Stimulated activated memory B cell treated with anti-CD40 and anti-IgM and Interleukin-4, amounts not matched to agents 10 μg/mL and 1 μg/mL and 100 μg/mL, for 72 hours (primary cell): ENCODE measurements around the gene SIN3B.
A peak's percentile ranks its signal among the peaks of the same experiment; 100 is the strongest.

Experiments used
- ATAC-seq: fragments of 150-1000 bp; cut with Tn5 transposase; 2 replicates; pipeline ENCODE4 v1.10.0; 2021
- H3K27ac Mint-ChIP-seq: one replicate; pipeline ENCODE4 v1.8.0; 2022; ENCODE audit warnings: mild to moderate bottlenecking, mixed read lengths
- H3K27me3 Mint-ChIP-seq: one replicate; pipeline ENCODE4 v1.8.0; 2022; ENCODE audit warnings: mixed read lengths
- H3K36me3 Mint-ChIP-seq: one replicate; pipeline ENCODE4 v1.8.0; 2022; ENCODE audit warnings: mixed read lengths
- H3K4me1 Mint-ChIP-seq: one replicate; pipeline ENCODE4 v1.8.0; 2022; ENCODE audit warnings: mixed read lengths
- H3K4me3 Mint-ChIP-seq: one replicate; pipeline ENCODE4 v1.8.0; 2022; ENCODE audit warnings: mild to moderate bottlenecking, moderate library complexity, mixed read lengths
- H3K9me3 Mint-ChIP-seq: one replicate; pipeline ENCODE4 v1.8.0; 2022; ENCODE audit warnings: mixed read lengths

Gene SIN3B

GRCh38 chr19:16897029-16897855 lies 68.0 kb downstream of the SIN3B start:
- peak; percentile 78 for ATAC-seq
- H3K36me3 Mint-ChIP-seq: no peaks in the 10 kb centered on the region
- H3K4me1 Mint-ChIP-seq: peaks cover 53% of the 10 kb centered on the region
- H3K4me3 Mint-ChIP-seq: peak overlapping the region; percentile 82
- no peaks in the 10 kb centered on the region for H3K9me3 Mint-ChIP-seq
- H3K27ac Mint-ChIP-seq: peak overlapping the region; percentile 69
- no peaks in the 10 kb centered on the region for H3K27me3 Mint-ChIP-seq

- Mint-ChIP-seq H3K9me3 (no peaks in the 10 kb centered on the region), H3K4me1 (peaks cover 48% of the 10 kb centered on the region), H3K36me3 (no peaks in the 10 kb centered on the region), H3K27ac (no peak overlapping the region), H3K27me3 (no peaks in the 10 kb centered on the region), H3K4me3 (peak overlapping the region; percentile 82)
- ATAC-seq: peak; percentile 35
Observed at GRCh38 chr19:16897856-16898161, 68.6 kb downstream of the SIN3B start.

DNA sequence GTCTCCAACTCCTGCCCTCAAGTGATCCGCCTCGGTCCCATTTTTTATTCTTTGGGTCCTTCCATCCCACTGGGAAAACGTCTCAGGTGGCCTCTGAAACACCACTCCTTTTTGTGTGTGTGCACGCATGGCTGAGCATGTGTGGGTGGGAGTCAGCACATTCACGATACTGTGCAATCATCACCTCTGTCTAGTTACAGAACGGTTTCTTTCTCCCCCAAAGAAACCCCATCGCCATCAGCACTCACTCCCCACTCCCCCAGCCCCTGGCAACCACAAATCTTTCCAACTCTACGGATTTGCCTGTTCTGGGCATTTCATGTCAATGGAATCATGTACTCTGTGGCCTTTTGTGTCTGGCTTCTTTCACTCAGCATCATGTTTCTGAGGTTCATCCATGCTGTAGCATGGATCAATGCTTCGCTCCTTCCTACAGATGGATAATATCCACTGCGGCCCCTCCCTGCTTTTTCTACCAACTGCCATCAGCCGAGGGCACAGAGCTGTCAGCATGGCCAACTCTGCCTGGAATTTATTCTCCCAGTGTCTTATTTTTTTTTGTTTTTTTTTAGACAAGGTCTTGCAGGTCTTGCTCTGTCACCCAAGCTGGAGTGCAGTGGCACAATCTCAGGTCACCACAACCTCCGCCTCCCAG lies 69.3 kb downstream of the SIN3B start:
- Mint-ChIP-seq H3K4me1 (peaks cover 41% of the 10 kb centered on the region), H3K4me3 (peak overlapping the region; percentile 82), H3K27ac (no peak overlapping the region), H3K27me3 (no peaks in the 10 kb centered on the region), H3K9me3 (no peaks in the 10 kb centered on the region), H3K36me3 (no peaks in the 10 kb centered on the region)
- ATAC-seq: no peak

DNA sequence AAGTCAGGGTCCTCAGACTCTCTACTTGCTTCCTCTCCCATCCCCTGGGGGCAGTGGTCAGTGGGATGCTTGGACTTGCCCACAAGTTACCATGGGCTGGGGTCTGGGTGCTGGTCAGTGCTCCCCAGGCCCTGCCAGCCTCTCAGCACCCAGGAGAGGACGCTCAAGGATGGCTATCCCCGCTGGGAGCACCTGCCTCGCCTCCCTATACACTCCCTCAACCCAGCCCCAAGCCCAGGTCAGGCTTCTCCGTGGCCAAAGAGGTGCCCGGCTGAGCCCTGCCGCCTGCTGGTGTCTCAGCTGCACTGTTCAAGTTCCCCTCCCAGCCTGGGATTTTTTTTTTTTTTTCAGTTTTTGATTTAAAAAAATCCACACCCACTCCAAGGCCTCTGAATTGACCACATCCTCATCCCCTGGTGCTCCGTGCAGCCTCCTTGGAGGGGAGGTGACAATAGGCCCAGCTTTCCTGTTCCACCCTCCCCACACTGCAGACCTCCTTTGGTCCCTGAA lies 70.4 kb downstream of the SIN3B start:
- peak; percentile 10 for ATAC-seq
- Mint-ChIP-seq H3K36me3 (no peaks in the 10 kb centered on the region), H3K4me3 (no peak overlapping the region), H3K27me3 (no peaks in the 10 kb centered on the region), H3K27ac (no peak overlapping the region), H3K4me1 (peaks cover 30% of the 10 kb centered on the region), H3K9me3 (no peaks in the 10 kb centered on the region)

- H3K4me1 Mint-ChIP-seq: peaks cover 22% of the 10 kb centered on the region
- no peaks in the 10 kb centered on the region for H3K9me3 Mint-ChIP-seq
- no peaks in the 10 kb centered on the region for H3K36me3 Mint-ChIP-seq
- H3K27me3 Mint-ChIP-seq: peaks cover 8% of the 10 kb centered on the region
- no peak overlapping the region for H3K4me3 Mint-ChIP-seq
- H3K27ac Mint-ChIP-seq: no peak overlapping the region
- ATAC-seq: no peak
Observed at GRCh38 chr19:16901491-16902175, 72.4 kb downstream of the SIN3B start.

- Mint-ChIP-seq H3K4me3 (no peak overlapping the region), H3K9me3 (no peaks in the 10 kb centered on the region), H3K27ac (no peak overlapping the region), H3K36me3 (no peaks in the 10 kb centered on the region), H3K27me3 (peaks cover 9% of the 10 kb centered on the region), H3K4me1 (peaks cover 22% of the 10 kb centered on the region)
- ATAC-seq: no peak
Observed at GRCh38 chr19:16902545-16902944, 73.3 kb downstream of the SIN3B start.

DNA sequence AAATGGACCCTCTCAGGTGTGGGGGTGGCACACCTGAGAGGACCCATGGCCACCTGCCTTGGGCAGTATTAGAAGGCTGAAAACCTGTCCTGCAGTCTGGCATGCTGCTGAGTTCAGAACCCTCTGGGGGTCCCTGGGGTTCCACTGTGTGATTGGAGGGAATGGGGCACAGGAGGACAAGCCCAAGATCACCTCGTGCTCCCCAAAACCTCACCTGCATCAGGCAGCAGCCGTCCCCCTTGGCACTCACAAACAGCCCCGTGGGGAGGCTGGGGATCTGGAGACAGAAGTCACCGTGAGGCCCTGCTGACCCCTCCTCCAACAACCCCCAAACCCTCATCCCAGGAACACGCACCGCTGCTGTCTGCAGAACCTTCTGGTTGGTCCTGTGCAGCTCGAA lies 74.1 kb downstream of the SIN3B start:
- Mint-ChIP-seq H3K4me3 (no peak overlapping the region), H3K36me3 (no peaks in the 10 kb centered on the region), H3K27ac (no peak overlapping the region), H3K4me1 (peaks cover 17% of the 10 kb centered on the region), H3K9me3 (no peaks in the 10 kb centered on the region), H3K27me3 (peaks cover 9% of the 10 kb centered on the region)
- no peak for ATAC-seq

GRCh38 chr19:16904599-16904998 lies 75.4 kb downstream of the SIN3B start:
- H3K4me1 Mint-ChIP-seq: peaks cover 6% of the 10 kb centered on the region
- no peak for ATAC-seq
- no peak overlapping the region for H3K4me3 Mint-ChIP-seq
- no peaks in the 10 kb centered on the region for H3K36me3 Mint-ChIP-seq
- no peak overlapping the region for H3K27ac Mint-ChIP-seq
- peaks cover 9% of the 10 kb centered on the region for H3K27me3 Mint-ChIP-seq
- H3K9me3 Mint-ChIP-seq: no peaks in the 10 kb centered on the region

- no peak for ATAC-seq
- H3K9me3 Mint-ChIP-seq: peaks cover 16% of the 10 kb centered on the region
- H3K4me1 Mint-ChIP-seq: no peaks in the 10 kb centered on the region
- no peaks in the 10 kb centered on the region for H3K36me3 Mint-ChIP-seq
- no peak overlapping the region for H3K4me3 Mint-ChIP-seq
- H3K27ac Mint-ChIP-seq: no peak overlapping the region
- peaks cover 9% of the 10 kb centered on the region for H3K27me3 Mint-ChIP-seq
Observed at GRCh38 chr19:16908759-16909158, 79.6 kb downstream of the SIN3B start.

DNA sequence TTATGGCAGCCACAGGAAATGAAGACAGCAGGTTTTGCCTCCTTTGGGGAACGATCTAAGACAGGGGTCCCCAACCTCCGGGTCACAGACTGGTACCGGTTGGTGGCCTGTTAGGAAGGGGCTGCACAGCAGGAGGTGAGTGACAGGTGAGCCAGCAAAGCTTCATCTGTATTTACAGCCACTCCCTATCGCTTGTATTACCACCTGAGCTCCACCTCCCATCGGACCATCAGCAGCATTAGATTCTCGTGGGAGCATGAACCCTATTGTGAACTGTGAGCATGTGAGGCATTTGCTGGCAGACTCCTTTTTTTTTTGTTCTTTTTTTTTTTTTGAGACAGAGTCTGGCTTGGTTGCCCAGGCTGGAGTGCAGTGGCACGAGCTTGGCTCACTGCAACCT lies 81.8 kb downstream of the SIN3B start:
- Mint-ChIP-seq H3K4me3 (no peak overlapping the region), H3K27ac (no peak overlapping the region), H3K36me3 (no peaks in the 10 kb centered on the region), H3K4me1 (no peaks in the 10 kb centered on the region), H3K9me3 (peaks cover 21% of the 10 kb centered on the region), H3K27me3 (peaks cover 16% of the 10 kb centered on the region)
- no peak for ATAC-seq

- ATAC-seq: no peak
- Mint-ChIP-seq H3K27ac (no peak overlapping the region), H3K27me3 (peaks cover 22% of the 10 kb centered on the region), H3K4me1 (no peaks in the 10 kb centered on the region), H3K36me3 (no peaks in the 10 kb centered on the region), H3K4me3 (no peak overlapping the region), H3K9me3 (peaks cover 21% of the 10 kb centered on the region)
Observed at GRCh38 chr19:16912780-16913179, 83.6 kb downstream of the SIN3B start.

- Mint-ChIP-seq H3K27me3 (peaks cover 37% of the 10 kb centered on the region), H3K27ac (no peak overlapping the region), H3K36me3 (no peaks in the 10 kb centered on the region), H3K4me1 (no peaks in the 10 kb centered on the region), H3K4me3 (no peak overlapping the region), H3K9me3 (peaks cover 23% of the 10 kb centered on the region)
- ATAC-seq: no peak
Observed at GRCh38 chr19:16914421-16914820, 85.2 kb downstream of the SIN3B start.

DNA sequence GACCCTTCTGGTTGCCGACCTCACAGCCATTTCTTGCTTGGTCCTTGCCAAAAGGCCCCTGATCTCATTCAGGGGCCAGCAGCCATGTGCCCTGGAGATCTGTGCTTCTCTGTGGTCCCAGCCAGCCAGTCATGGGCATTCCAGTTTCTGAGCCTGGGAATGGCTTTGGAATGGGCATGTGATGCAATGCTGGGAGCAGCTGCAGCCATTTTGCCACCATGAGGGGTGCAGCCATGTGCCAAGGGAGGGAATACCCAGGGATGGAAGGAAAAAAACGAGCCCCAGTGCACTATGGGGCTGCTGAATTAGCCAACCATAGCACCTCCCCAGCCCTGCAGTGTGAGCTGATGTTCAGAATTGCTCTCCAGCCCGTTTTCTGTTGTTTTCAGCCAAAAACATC lies 85.9 kb downstream of the SIN3B start:
- H3K36me3 Mint-ChIP-seq: no peaks in the 10 kb centered on the region
- H3K4me1 Mint-ChIP-seq: no peaks in the 10 kb centered on the region
- no peak overlapping the region for H3K4me3 Mint-ChIP-seq
- no peak for ATAC-seq
- H3K27ac Mint-ChIP-seq: no peak overlapping the region
- H3K27me3 Mint-ChIP-seq: peaks cover 44% of the 10 kb centered on the region
- peaks cover 25% of the 10 kb centered on the region for H3K9me3 Mint-ChIP-seq

DNA sequence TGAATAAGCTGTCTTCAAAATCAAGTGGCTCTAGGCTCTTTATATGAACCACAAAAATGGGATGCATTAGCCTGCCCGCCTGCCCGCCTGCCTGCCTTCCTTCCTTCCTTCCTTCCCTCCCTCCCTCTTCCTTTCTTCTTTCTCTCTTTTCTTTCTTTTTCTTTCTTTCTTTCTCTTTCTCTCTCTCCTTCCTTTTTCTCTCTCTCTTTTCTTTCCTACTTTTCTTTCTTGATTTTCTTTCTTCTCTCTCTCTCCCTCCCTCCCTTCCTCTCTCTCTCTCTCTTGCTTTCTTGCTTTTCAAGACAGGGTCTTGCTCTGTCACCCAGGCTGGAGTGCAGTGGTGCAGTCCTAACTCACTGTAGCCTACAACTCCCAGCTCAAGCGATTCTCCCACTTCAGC lies 86.5 kb downstream of the SIN3B start:
- peaks cover 25% of the 10 kb centered on the region for H3K9me3 Mint-ChIP-seq
- no peak overlapping the region for H3K27ac Mint-ChIP-seq
- ATAC-seq: no peak
- H3K4me3 Mint-ChIP-seq: no peak overlapping the region
- H3K36me3 Mint-ChIP-seq: no peaks in the 10 kb centered on the region
- H3K4me1 Mint-ChIP-seq: no peaks in the 10 kb centered on the region
- peaks cover 45% of the 10 kb centered on the region for H3K27me3 Mint-ChIP-seq

DNA sequence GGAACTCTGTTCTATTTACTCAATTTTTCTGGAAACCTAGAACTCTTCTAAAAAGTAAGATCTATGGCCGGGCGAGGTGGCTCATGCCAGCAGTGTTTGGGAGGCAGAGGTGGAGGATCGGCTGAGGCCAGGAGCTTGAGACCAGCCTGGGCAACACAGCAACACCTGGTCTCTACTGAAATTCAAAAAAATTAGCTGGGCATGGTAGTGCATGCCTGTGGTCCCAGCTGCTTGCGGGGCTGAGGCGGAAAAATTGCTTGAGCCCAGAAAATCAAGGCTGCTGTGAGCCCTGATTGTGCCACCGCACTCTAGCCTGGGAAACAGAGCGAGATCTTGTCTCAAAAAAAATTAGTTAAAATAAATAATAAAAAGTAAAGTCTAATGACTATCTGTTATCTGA lies 88.2 kb downstream of the SIN3B start:
- no peak overlapping the region for H3K27ac Mint-ChIP-seq
- H3K27me3 Mint-ChIP-seq: peaks cover 50% of the 10 kb centered on the region
- H3K4me1 Mint-ChIP-seq: no peaks in the 10 kb centered on the region
- peaks cover 22% of the 10 kb centered on the region for H3K9me3 Mint-ChIP-seq
- no peak for ATAC-seq
- H3K4me3 Mint-ChIP-seq: no peak overlapping the region
- no peaks in the 10 kb centered on the region for H3K36me3 Mint-ChIP-seq
